Measurements from ENCODE around the gene REC114.

Gene REC114

DNA sequence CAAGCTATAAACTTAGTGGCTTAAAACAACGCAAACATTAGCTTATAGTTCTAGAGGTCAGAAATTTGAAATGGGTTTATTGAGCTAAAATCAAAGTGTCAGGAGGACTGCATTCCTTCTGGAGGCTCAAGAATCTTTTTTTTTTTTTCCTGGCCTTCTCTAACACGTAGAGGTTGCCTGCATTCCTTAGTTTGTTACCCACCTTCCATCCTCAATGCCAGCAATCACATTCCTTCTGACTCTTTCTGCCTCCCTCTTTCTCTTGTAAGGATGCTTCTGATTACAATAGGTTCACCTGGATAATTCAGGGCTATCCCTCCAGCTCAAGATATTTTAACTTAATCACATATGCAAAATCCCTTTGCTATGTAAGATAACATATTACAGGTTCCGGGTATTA lies 24.8 kb downstream of the REC114 start:
- TF ChIP-seq, protein P1, sequence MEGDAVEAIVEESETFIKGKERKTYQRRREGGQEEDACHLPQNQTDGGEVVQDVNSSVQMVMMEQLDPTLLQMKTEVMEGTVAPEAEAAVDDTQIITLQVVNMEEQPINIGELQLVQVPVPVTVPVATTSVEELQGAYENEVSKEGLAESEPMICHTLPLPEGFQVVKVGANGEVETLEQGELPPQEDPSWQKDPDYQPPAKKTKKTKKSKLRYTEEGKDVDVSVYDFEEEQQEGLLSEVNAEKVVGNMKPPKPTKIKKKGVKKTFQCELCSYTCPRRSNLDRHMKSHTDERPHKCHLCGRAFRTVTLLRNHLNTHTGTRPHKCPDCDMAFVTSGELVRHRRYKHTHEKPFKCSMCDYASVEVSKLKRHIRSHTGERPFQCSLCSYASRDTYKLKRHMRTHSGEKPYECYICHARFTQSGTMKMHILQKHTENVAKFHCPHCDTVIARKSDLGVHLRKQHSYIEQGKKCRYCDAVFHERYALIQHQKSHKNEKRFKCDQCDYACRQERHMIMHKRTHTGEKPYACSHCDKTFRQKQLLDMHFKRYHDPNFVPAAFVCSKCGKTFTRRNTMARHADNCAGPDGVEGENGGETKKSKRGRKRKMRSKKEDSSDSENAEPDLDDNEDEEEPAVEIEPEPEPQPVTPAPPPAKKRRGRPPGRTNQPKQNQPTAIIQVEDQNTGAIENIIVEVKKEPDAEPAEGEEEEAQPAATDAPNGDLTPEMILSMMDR (IDR thresholded peaks at IDR 0.05; ENCODE audit: poor library complexity, severe bottlenecking), result no peak
- Histone ChIP-seq H3K36me3 (ENCODE audit: low read depth) (no peaks in the 10 kb centered on the region), H3K4me1 (ENCODE audit: insufficient read depth, poor library complexity, severe bottlenecking) (no peaks in the 10 kb centered on the region), H3K27ac (ENCODE audit: poor library complexity, severe bottlenecking) (no peak overlapping the region), H3K27me3 (ENCODE audit: insufficient read depth, poor library complexity, severe bottlenecking) (peaks cover 68% of the 10 kb centered on the region), H3K9me3 (ENCODE audit: severe bottlenecking) (no peaks in the 10 kb centered on the region), H3K4me3 (ENCODE audit: severe bottlenecking) (no peak overlapping the region)
- DNase-seq (ENCODE audit: low spot score) (no peak), ATAC-seq (ENCODE audit: low read depth) (no peak)

DNA sequence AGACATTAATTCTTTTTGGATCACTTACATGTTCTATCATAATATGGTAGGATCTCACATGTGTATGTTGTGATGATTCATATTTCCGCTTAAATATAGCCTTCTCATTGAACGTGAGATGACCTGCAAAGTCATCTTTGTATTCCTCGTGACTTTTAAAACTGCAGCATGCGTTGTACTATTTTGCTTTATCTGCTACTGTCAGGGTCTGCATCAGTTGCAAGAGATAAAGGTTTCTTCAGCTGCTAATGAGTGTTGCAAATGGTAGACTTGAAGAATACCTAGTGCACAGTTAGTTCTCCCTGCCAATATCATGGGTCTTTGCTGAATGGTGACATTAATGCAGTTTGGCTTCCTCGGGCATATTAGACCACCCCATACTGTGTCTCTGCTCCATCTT lies 31.8 kb downstream of the REC114 start:
- TF ChIP-seq, protein P1 (IDR thresholded peaks at IDR 0.05; ENCODE audit: poor library complexity, severe bottlenecking), result no peak
- DNase-seq (ENCODE audit: low spot score) (no peak), ATAC-seq (ENCODE audit: low read depth) (no peak)
- Histone ChIP-seq H3K4me3 (ENCODE audit: severe bottlenecking) (no peak overlapping the region), H3K27ac (ENCODE audit: poor library complexity, severe bottlenecking) (no peak overlapping the region), H3K36me3 (ENCODE audit: low read depth) (no peaks in the 10 kb centered on the region), H3K9me3 (ENCODE audit: severe bottlenecking) (peaks cover 3% of the 10 kb centered on the region), H3K4me1 (ENCODE audit: insufficient read depth, poor library complexity, severe bottlenecking) (no peaks in the 10 kb centered on the region), H3K27me3 (ENCODE audit: insufficient read depth, poor library complexity, severe bottlenecking) (peaks cover 46% of the 10 kb centered on the region)

DNA sequence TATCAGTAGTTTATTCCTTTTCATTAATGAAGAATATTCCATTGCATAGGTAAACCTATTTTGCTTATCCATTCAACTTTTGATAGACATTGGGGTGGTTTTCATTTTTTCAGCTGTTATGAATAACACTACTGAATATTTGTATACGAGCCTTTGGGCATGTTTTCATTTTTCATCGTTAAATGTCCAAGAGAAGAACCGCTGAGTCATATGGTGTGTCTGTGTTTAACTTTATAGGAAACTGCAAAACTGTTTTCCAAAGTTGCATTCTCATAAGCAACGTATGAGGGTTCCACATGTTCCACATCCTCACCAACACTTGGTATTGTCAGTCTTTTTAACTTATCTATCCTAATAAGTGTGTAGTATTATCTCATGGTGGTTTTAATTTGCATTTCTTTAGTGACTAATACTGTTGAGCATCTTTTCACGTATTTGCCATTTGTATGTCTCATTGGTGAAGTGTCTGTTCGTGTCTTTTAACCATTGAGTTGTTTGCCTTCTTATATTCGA lies 33.8 kb downstream of the REC114 start:
- Histone ChIP-seq H3K36me3 (ENCODE audit: low read depth) (no peaks in the 10 kb centered on the region), H3K4me3 (ENCODE audit: severe bottlenecking) (no peak overlapping the region), H3K27ac (ENCODE audit: poor library complexity, severe bottlenecking) (no peak overlapping the region), H3K9me3 (ENCODE audit: severe bottlenecking) (peaks cover 3% of the 10 kb centered on the region), H3K27me3 (ENCODE audit: insufficient read depth, poor library complexity, severe bottlenecking) (peaks cover 29% of the 10 kb centered on the region), H3K4me1 (ENCODE audit: insufficient read depth, poor library complexity, severe bottlenecking) (no peaks in the 10 kb centered on the region)
- TF ChIP-seq, protein P1 (IDR thresholded peaks at IDR 0.05; ENCODE audit: poor library complexity, severe bottlenecking), result no peak
- ATAC-seq (ENCODE audit: low read depth), result no peak
- no peak for DNase-seq (ENCODE audit: low spot score)

DNA sequence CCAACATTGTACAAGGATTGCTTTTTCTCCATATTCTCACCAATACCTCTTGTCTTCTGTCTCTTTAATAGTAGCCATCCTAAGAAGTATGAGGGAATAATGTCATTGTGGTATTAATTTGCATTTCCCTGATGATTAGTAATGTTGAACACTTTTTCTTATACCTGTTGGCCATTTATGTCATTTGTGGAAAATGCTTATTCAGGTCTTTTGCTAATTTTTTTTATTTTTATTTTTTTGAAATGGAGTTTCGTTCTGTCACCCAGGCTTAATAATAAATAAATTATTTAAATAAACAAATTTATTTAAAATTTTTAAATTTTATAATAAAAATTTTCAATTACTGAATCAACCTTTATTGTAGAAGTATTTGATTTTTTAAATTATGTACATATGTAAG lies 37.1 kb downstream of the REC114 start:
- H3K27ac ChIP-seq (ENCODE audit: poor library complexity, severe bottlenecking), result no peak overlapping the region
- peaks cover 8% of the 10 kb centered on the region for H3K27me3 ChIP-seq (ENCODE audit: insufficient read depth, poor library complexity, severe bottlenecking)
- ATAC-seq (ENCODE audit: low read depth), result no peak
- TF ChIP-seq, protein P1 (IDR thresholded peaks at IDR 0.05; ENCODE audit: poor library complexity, severe bottlenecking), result no peak
- peaks cover 3% of the 10 kb centered on the region for H3K9me3 ChIP-seq (ENCODE audit: severe bottlenecking)
- no peaks in the 10 kb centered on the region for H3K36me3 ChIP-seq (ENCODE audit: low read depth)
- no peak for DNase-seq (ENCODE audit: low spot score)
- no peak overlapping the region for H3K4me3 ChIP-seq (ENCODE audit: severe bottlenecking)
- H3K4me1 ChIP-seq (ENCODE audit: insufficient read depth, poor library complexity, severe bottlenecking), result no peaks in the 10 kb centered on the region

DNA sequence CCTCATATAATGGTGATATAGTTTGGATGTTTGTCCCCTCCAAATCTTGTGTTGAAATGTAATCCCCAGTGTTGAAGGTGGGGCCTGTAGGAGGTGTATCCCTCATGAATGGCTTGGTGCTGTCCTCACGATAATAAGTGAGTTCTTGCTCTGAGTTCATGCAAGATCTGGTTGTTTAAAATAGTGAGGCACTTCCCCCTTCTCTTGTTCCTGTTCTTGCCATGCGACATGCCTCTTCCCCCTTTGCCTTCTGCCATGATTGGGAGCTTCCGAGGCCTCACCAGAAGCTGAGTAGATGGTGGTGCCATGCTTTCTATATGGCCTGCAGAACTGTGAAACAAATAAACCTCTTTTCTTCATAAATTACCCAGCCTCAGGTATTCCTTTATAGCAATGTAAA lies 39.2 kb downstream of the REC114 start:
- TF ChIP-seq, protein P1 (IDR thresholded peaks at IDR 0.05; ENCODE audit: poor library complexity, severe bottlenecking), result no peak
- Histone ChIP-seq H3K36me3 (ENCODE audit: low read depth) (no peaks in the 10 kb centered on the region), H3K9me3 (ENCODE audit: severe bottlenecking) (no peaks in the 10 kb centered on the region), H3K27ac (ENCODE audit: poor library complexity, severe bottlenecking) (no peak overlapping the region), H3K4me3 (ENCODE audit: severe bottlenecking) (no peak overlapping the region), H3K27me3 (ENCODE audit: insufficient read depth, poor library complexity, severe bottlenecking) (peaks cover 8% of the 10 kb centered on the region), H3K4me1 (ENCODE audit: insufficient read depth, poor library complexity, severe bottlenecking) (no peaks in the 10 kb centered on the region)
- ATAC-seq (ENCODE audit: low read depth) (no peak), DNase-seq (ENCODE audit: low spot score) (no peak)

Measured in RWPE2 (cell line).